ENCODE data around the gene FTO. TPM values are rescaled to one million over a fixed set of nuclear protein-coding genes. Genes with fewer than 3 reads are reported as not detected.
A peak's percentile ranks its signal among the peaks of the same experiment; 100 is the strongest.

Gene FTO
- total and polyA plus RNA-seq, 2 of the 8 experiments (the other 6 are each of a cell fraction or from before 2014, with no cell fraction given), result 34.5 to 59.8 TPM

- no peak overlapping the region for H3K4me2 ChIP-seq (ENCODE audit: insufficient read depth in 1 of 2, low read depth in 2 of 2, low read length in 2 of 2)
- no peak for TF ChIP-seq SP4 (IDR thresholded peaks at IDR 0.05; ENCODE audit: low read length)
- peak in 1 of 3 experiments; percentile 17; a peak in 1 of 4 replicates for TF ChIP-seq CTCF (IDR thresholded peaks at IDR 0.05; ENCODE audit: control extremely low read depth in 1 of 3, insufficient read depth in 1 of 3, low read depth in 1 of 3, low read length in 3 of 3)
- TF ChIP-seq SUZ12 (IDR thresholded peaks at IDR 0.05; ENCODE audit: low read length), result no peak
- no peak; a peak in 1 of 4 replicates for TF ChIP-seq RAD21 (IDR thresholded peaks at IDR 0.05 in 1 of 2, conservative IDR thresholded peaks at IDR 0.05 in 1 of 2; ENCODE audit: low read depth in 2 of 2, low read length in 2 of 2)
- TF ChIP-seq RNF2 (IDR thresholded peaks at IDR 0.05; ENCODE audit: borderline replicate concordance, low read depth, low read length, missing control alignments, poor library complexity, severe bottlenecking), result no peak
- no peak for FAIRE-seq
- no peak overlapping the region for H2BK120ac ChIP-seq (replicated peaks; ENCODE audit: low read depth, low read length)
- no peak overlapping the region for H2BK5ac ChIP-seq (ENCODE audit: low read depth, low read length)
- H3K14ac ChIP-seq (ENCODE audit: insufficient read length), result no peak overlapping the region
- no peak for DNase-seq (ENCODE audit: low read depth in 1 of 2, low spot score in 2 of 2)
- H3K9me3 ChIP-seq (ENCODE audit: insufficient read depth in 2 of 2, low read depth in 1 of 2, low read length in 1 of 2), result no peaks in the 10 kb centered on the region
- no peak overlapping the region for H2BK20ac ChIP-seq (ENCODE audit: low read length)
- no peak overlapping the region for H3K18ac ChIP-seq (ENCODE audit: extremely low read depth, low read length)
- no peak overlapping the region for H4K5ac ChIP-seq (ENCODE audit: insufficient read length, low read depth, low read length)
- H4K20me1 ChIP-seq (replicated peaks in 1 of 2; ENCODE audit: control insufficient read depth in 1 of 2, insufficient read depth in 2 of 2, low read length in 2 of 2), result no peaks in the 10 kb centered on the region
- no peaks in the 10 kb centered on the region for H3K79me1 ChIP-seq (ENCODE audit: low read depth, low read length)
- no peak overlapping the region for H4K91ac ChIP-seq (replicated peaks; ENCODE audit: insufficient read length, low read length)
- H3K4ac ChIP-seq (replicated peaks; ENCODE audit: insufficient read length, low read depth, low read length), result no peak overlapping the region
- no peak overlapping the region for H3K56ac ChIP-seq (replicated peaks; ENCODE audit: insufficient read length, low read depth, low read length)
- H3K23me2 ChIP-seq (ENCODE audit: low read depth, low read length), result no peaks in the 10 kb centered on the region
- H4K8ac ChIP-seq (ENCODE audit: extremely low read depth, insufficient read depth, low read length), result no peak overlapping the region
- H3K23ac ChIP-seq (ENCODE audit: insufficient read length), result no peak overlapping the region
- no peaks in the 10 kb centered on the region for H3K27me3 ChIP-seq (replicated peaks in 1 of 4; ENCODE audit: control insufficient read depth in 3 of 4, extremely low read depth in 1 of 4, insufficient read depth in 3 of 4, low read length in 3 of 4)
- no peak overlapping the region for H2AFZ ChIP-seq (ENCODE audit: low read length)
- H3K9ac ChIP-seq (replicated peaks in 1 of 4; ENCODE audit: extremely low read depth in 1 of 4, low read depth in 3 of 4, low read length in 3 of 4), result no peak overlapping the region
- no peak overlapping the region for H3K27ac ChIP-seq (ENCODE audit: low read depth, low read length)
- no peaks in the 10 kb centered on the region for H3K4me1 ChIP-seq (replicated peaks in 1 of 4; ENCODE audit: control insufficient read depth in 3 of 4, insufficient read depth in 4 of 4, low read length in 3 of 4)
- 93% methylated on average over 1 of the region's 1 CpG; no CpG with 5 or more reads in 1 of the 2 experiments for WGBS, 2 experiments (ENCODE audit: extremely low coverage in 1 of 2, insufficient coverage in 1 of 2, insufficient read length in 1 of 2, insufficient replicate concordance in 2 of 2, low coverage in 1 of 2, low lambda C conversion rate in 2 of 2, missing lambda C conversion rate in 1 of 2)
- ChIA-PET POLR2A (ENCODE audit: partially characterized antibody) (interaction anchor here (1.0 kb wide), 1 partner anchor 10 kb away, joined by 3 read pairs; no protein-coding TSS in a partner anchor), CTCF (ENCODE audit: partially characterized antibody) (no interaction called here)
- H3K36me3 ChIP-seq (ENCODE audit: control insufficient read depth in 2 of 4, insufficient read depth in 4 of 4, low read length in 3 of 4), result peaks cover 0 to 4% (median 0%) of the 10 kb centered on the region in 4 experiments; a peak in 3 of 8 replicates
- no peak overlapping the region for H2BK12ac ChIP-seq (ENCODE audit: low read depth, low read length)
- no peak overlapping the region for H3K4me3 ChIP-seq (ENCODE audit: extremely low read depth in 1 of 4, insufficient read depth in 2 of 4, low read depth in 3 of 4, low read length in 4 of 4)
- H3K79me2 ChIP-seq (ENCODE audit: control insufficient read depth in 1 of 2, insufficient read depth in 2 of 2, low read length in 2 of 2), result no peaks in the 10 kb centered on the region
- H2AK5ac ChIP-seq (ENCODE audit: low read depth, low read length), result no peak overlapping the region
- no peak overlapping the region for H2BK15ac ChIP-seq (ENCODE audit: low read length)
Observed at GRCh38 chr16:53882310-53882709, 178.4 kb downstream of the FTO start.

All from H1 (cell line).